GM12864 (cell line): ENCODE results near the gene PDLIM1.

ENCODE experiments used
- DNase-seq: peaks from one replicate; pipeline ENCODE4 v3.0.0-alpha.2; 2011; ENCODE audit warnings: low read depth
- H3K4me3 ChIP-seq: 2 replicates; pipeline ENCODE4 v1.5.1; 2011; ENCODE audit warnings: mild to moderate bottlenecking, low read depth, low read length, control low read depth
- CTCF ChIP-seq: IDR thresholded peaks from 2 replicates; pipeline ENCODE4 v1.5.1; 2011; ENCODE audit warnings: low read depth, mild to moderate bottlenecking, moderate library complexity, low read length, control low read depth, inconsistent platforms; ENCODE audit errors: missing control alignments

Gene PDLIM1

DNA sequence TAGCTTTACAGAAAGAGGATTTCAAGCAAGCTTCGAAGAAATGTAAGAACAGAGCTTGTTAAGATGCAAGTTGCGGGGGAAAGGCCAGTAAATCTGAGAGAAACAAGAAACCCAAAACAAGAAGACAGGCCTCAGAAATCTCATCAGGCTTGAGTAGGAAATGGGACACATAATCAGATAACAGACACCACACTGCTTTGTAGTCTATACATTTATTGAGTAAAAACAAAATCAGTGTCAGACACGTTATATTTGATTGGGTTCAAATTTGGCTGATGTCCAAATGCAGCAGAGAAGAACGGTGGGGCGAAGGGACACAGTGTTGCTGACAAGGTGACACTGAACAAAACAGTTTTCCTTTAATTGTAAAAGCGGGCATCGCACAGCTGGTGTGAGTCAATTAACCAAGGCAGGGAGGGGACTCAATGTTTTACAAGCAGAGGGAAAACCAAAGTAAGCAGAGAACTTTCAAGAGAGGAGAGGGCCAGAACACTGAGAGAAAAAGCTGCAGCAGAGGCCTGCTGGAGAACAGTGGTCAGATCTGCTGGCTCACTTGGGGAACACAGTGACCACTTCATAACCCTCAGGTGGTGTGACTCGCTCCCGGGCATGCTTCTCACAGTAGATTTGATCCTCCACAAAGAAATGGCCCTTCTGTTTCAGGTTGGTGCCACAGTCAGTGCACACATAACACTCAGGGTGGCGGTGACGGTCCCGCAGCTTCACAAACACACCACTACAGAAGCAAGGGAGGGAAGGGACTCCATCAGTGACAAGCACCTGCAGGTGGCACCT, 53.2 kb downstream of the PDLIM1 start:
- no peak for TF ChIP-seq CTCF
- H3K4me3 ChIP-seq: no peak overlapping the region
- DNase-seq: no peak

GRCh38 chr10:95236068-95236903, 54.5 kb downstream of the PDLIM1 start:
- H3K4me3 ChIP-seq: no peak overlapping the region
- DNase-seq: peak; percentile 90
- TF ChIP-seq CTCF: no peak

DNA sequence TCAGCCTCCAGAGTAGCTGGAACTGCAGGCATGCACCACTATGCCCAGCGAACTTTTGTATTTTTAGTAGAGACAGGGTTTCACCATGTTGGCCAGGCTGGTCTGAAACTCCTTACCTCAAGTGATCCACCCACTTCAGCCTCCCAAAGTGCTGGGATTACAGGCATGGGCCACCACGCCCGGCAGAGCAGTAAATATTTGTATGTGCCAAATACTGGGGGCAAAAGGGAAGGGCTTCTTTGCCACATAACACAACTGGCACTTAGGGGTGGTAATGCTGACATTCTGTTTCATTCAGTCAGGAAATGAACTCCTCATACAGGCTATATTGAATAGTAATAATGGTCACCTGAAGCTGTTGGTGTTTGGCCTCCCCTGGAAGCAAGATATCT, 55.1 kb downstream of the PDLIM1 start:
- TF ChIP-seq CTCF: no peak
- no peak overlapping the region for H3K4me3 ChIP-seq
- no peak for DNase-seq

GRCh38 chr10:95234951-95235350, 55.9 kb downstream of the PDLIM1 start:
- no peak for DNase-seq

GRCh38 chr10:95233377-95234034, 57.3 kb downstream of the PDLIM1 start:
- TF ChIP-seq CTCF: no peak
- DNase-seq: no peak

More at GRCh38 chr10:95234951-95235350, 55.9 kb downstream of the PDLIM1 start:
- TF ChIP-seq CTCF: no peak
- H3K4me3 ChIP-seq: no peak overlapping the region

GRCh38 chr10:95230677-95231586, 59.9 kb downstream of the PDLIM1 start:
- peak overlapping the region; percentile 66 for H3K4me3 ChIP-seq
- DNase-seq: peak; percentile 46

More at GRCh38 chr10:95233377-95234034, 57.3 kb downstream of the PDLIM1 start:
- H3K4me3 ChIP-seq: no peak overlapping the region
